ENCODE results near the gene KCTD7.
"Not testable (repeated sequence)": the region's sequence is repeated elsewhere in the genome, so short reads cannot be mapped to it uniquely, and the experiment has no call there.

The KCTD7 gene

GRCh38 chr7:66592597-66593146, 36.0 kb upstream of the KCTD7 start:
- not testable (repeated sequence) for H3K36me3 ChIP-seq (ENCODE audit: control insufficient read depth, insufficient read depth, low read length); H3K9me3 ChIP-seq (ENCODE audit: control insufficient read depth, insufficient read depth, low read length); H3K27me3 ChIP-seq (ENCODE audit: control insufficient read depth, insufficient read depth, low read length); H3K4me1 ChIP-seq (ENCODE audit: control insufficient read depth, insufficient read depth, low read length)
- Histone ChIP-seq H3K4me3 (ENCODE audit: low read depth, low read length) (peak overlapping the region; percentile 82), H3K9ac (ENCODE audit: low read depth, low read length) (peak overlapping the region; percentile 94)

DNA sequence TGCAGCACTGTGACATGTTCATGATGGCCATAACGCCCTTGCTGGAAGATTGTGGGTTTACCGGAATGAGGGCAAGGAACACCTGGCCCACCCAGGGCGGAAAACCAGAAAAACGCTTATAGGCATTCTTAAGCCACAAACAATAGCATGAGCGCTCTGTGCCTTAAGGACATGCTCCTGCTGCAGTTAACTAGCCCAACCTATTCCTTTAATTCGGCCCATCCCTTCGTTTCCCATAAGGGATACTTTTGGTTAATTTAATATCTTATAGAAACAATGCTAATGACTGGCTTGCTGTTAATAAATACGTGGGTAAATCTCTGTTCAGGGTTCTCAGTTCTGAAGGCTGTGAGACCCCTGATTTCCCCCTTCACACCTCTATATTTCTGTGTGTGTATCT, 34.6 kb upstream of the KCTD7 start:
- H3K4me1 ChIP-seq (ENCODE audit: control insufficient read depth, insufficient read depth, low read length); H3K9ac ChIP-seq (ENCODE audit: low read depth, low read length); H3K27me3 ChIP-seq (ENCODE audit: control insufficient read depth, insufficient read depth, low read length); H3K36me3 ChIP-seq (ENCODE audit: control insufficient read depth, insufficient read depth, low read length); H3K4me3 ChIP-seq (ENCODE audit: low read depth, low read length); H3K9me3 ChIP-seq (ENCODE audit: control insufficient read depth, insufficient read depth, low read length): not testable (repeated sequence)

DNA sequence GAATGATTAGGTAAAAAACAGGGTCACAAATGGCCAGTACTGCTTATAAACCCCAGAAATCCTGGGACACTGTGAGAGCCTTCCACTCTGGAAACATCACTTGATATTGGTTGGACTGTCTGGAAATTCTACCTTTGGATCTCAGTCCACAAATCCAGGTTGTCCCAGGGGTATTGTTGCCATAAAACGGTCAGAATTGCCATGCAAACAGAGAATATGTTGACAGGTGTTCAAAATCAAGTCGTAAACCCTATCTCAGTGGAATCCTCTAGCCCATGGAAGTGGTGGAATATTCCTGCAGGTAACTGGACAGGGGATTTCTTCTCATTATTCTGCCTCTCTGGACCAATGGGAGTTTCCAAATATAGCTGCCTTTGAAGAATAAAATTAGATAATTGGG, 31.2 kb upstream of the KCTD7 start:
- Histone ChIP-seq H3K4me1 (ENCODE audit: control insufficient read depth, insufficient read depth, low read length) (no peaks in the 10 kb centered on the region), H3K9ac (ENCODE audit: low read depth, low read length) (no peak overlapping the region), H3K27me3 (ENCODE audit: control insufficient read depth, insufficient read depth, low read length) (no peaks in the 10 kb centered on the region), H3K36me3 (ENCODE audit: control insufficient read depth, insufficient read depth, low read length) (no peaks in the 10 kb centered on the region), H3K9me3 (ENCODE audit: control insufficient read depth, insufficient read depth, low read length) (no peaks in the 10 kb centered on the region), H3K4me3 (ENCODE audit: low read depth, low read length) (no peak overlapping the region)

- no peaks in the 10 kb centered on the region for H3K36me3 ChIP-seq (ENCODE audit: control insufficient read depth, insufficient read depth, low read length)
- H3K4me3 ChIP-seq (ENCODE audit: low read depth, low read length): no peak overlapping the region
- H3K9me3 ChIP-seq (ENCODE audit: control insufficient read depth, insufficient read depth, low read length): no peaks in the 10 kb centered on the region
These were observed 26.5 kb upstream of the KCTD7 start for GRCh38 chr7:66602159-66602558.

DNA sequence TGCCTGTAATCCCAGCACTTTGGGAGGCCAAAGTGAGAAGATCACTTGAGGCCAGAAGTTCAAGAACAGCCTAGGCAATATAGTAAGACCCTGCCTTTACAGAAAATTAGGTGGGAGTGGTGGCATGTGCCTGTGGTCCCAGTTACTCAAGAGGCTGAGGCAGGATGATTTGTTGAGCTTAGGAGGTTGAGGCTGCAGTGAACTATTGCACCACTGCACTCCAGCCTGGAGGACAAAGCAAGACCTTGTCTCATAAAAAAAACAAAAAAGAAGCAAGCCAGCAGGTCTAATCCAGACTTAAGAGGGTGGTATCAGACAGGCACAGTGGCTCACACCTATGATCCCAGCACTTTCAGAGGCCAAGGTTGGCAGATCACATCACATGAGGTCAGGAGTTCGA, 24.5 kb upstream of the KCTD7 start:
- Histone ChIP-seq H3K27me3 (ENCODE audit: control insufficient read depth, insufficient read depth, low read length) (no peaks in the 10 kb centered on the region), H3K4me3 (ENCODE audit: low read depth, low read length) (no peak overlapping the region), H3K9ac (ENCODE audit: low read depth, low read length) (no peak overlapping the region), H3K36me3 (ENCODE audit: control insufficient read depth, insufficient read depth, low read length) (no peaks in the 10 kb centered on the region), H3K9me3 (ENCODE audit: control insufficient read depth, insufficient read depth, low read length) (no peaks in the 10 kb centered on the region), H3K4me1 (ENCODE audit: control insufficient read depth, insufficient read depth, low read length) (no peaks in the 10 kb centered on the region)

More at GRCh38 chr7:66602159-66602558, 26.5 kb upstream of the KCTD7 start:
- H3K27me3 ChIP-seq (ENCODE audit: control insufficient read depth, insufficient read depth, low read length): no peaks in the 10 kb centered on the region
- no peaks in the 10 kb centered on the region for H3K4me1 ChIP-seq (ENCODE audit: control insufficient read depth, insufficient read depth, low read length)
- no peak overlapping the region for H3K9ac ChIP-seq (ENCODE audit: low read depth, low read length)

- not testable (repeated sequence) for H3K27me3 ChIP-seq (ENCODE audit: control insufficient read depth, insufficient read depth, low read length); H3K9ac ChIP-seq (ENCODE audit: low read depth, low read length); H3K9me3 ChIP-seq (ENCODE audit: control insufficient read depth, insufficient read depth, low read length); H3K4me1 ChIP-seq (ENCODE audit: control insufficient read depth, insufficient read depth, low read length); H3K36me3 ChIP-seq (ENCODE audit: control insufficient read depth, insufficient read depth, low read length); H3K4me3 ChIP-seq (ENCODE audit: low read depth, low read length)
These were observed 22.0 kb upstream of the KCTD7 start for GRCh38 chr7:66606540-66607291.

GRCh38 chr7:66609176-66609575, 19.5 kb upstream of the KCTD7 start:
- H3K9me3 ChIP-seq (ENCODE audit: control insufficient read depth, insufficient read depth, low read length): no peaks in the 10 kb centered on the region
- H3K9ac ChIP-seq (ENCODE audit: low read depth, low read length): no peak overlapping the region
- no peak overlapping the region for H3K4me3 ChIP-seq (ENCODE audit: low read depth, low read length)
- no peaks in the 10 kb centered on the region for H3K36me3 ChIP-seq (ENCODE audit: control insufficient read depth, insufficient read depth, low read length)
- no peaks in the 10 kb centered on the region for H3K27me3 ChIP-seq (ENCODE audit: control insufficient read depth, insufficient read depth, low read length)
- H3K4me1 ChIP-seq (ENCODE audit: control insufficient read depth, insufficient read depth, low read length): no peaks in the 10 kb centered on the region

DNA sequence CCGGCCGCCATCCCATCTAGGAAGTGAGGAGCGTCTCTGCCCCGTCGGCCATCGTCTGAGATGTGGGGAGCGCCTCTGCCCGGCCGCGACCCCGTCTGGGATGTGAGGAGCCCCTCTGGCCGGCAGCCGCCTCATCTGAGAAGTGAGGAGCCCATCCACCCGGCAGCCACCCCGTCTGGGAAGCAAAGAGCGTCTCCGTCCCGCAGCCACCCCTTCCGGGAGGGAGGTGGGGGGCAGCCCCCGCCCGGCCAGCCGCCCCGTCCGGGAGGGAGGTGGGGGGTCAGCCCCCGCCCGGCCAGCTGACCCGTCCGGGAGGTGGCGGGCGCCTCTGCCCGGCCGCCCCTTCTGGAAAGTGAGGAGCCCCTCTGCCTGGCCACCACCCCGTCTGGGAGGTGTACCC, 14.1 kb upstream of the KCTD7 start:
- H3K4me3 ChIP-seq (ENCODE audit: low read depth, low read length); H3K36me3 ChIP-seq (ENCODE audit: control insufficient read depth, insufficient read depth, low read length); H3K9me3 ChIP-seq (ENCODE audit: control insufficient read depth, insufficient read depth, low read length); H3K9ac ChIP-seq (ENCODE audit: low read depth, low read length); H3K27me3 ChIP-seq (ENCODE audit: control insufficient read depth, insufficient read depth, low read length); H3K4me1 ChIP-seq (ENCODE audit: control insufficient read depth, insufficient read depth, low read length): not testable (repeated sequence)

DNA sequence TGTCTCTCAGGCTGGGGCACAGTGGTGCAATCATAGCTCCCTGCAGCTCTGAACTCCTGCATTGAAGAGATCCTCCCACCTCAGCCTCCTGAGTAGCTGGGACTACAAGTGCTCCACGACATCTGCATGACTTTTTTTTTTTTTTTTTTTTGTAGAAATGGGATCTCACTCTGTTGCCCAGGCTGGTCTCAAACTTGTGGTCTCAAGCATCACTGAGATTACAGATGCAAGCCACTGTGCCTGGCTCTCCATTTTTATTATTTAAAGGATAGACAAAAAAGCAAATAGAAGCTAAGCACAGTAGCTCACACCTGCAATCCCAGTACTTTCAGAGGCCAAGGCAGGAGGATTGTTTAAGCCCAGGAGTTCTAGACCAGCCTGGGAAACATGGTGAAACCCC, 13.0 kb upstream of the KCTD7 start:
- Histone ChIP-seq H3K9ac (ENCODE audit: low read depth, low read length) (no peak overlapping the region), H3K36me3 (ENCODE audit: control insufficient read depth, insufficient read depth, low read length) (no peaks in the 10 kb centered on the region), H3K9me3 (ENCODE audit: control insufficient read depth, insufficient read depth, low read length) (no peaks in the 10 kb centered on the region)

DNA sequence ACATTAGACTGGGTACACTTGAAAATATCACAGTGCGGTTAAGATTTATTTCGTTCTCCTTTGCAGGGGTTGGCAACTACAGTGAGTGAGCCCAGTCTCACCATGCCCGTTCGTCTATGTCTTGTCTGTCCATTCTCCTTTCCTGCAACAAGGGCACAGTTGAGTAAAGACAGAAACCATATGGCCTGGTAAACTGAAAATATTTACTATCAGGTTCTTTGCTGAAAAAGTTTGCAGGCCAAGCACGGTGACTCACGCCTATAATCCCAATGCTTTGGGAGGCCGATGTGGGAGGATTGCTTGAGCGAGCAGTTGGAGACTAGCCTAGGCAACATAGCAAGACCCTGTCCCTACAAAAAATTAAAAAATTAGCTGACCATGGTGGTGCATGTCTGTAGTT, 11.4 kb upstream of the KCTD7 start:
- Histone ChIP-seq H3K27me3 (ENCODE audit: control insufficient read depth, insufficient read depth, low read length) (no peaks in the 10 kb centered on the region), H3K4me1 (ENCODE audit: control insufficient read depth, insufficient read depth, low read length) (peaks cover 11% of the 10 kb centered on the region), H3K9ac (ENCODE audit: low read depth, low read length) (no peak overlapping the region), H3K4me3 (ENCODE audit: low read depth, low read length) (no peak overlapping the region), H3K9me3 (ENCODE audit: control insufficient read depth, insufficient read depth, low read length) (no peaks in the 10 kb centered on the region), H3K36me3 (ENCODE audit: control insufficient read depth, insufficient read depth, low read length) (no peaks in the 10 kb centered on the region)

More for the DNA sequence above, 13.0 kb upstream of the KCTD7 start:
- H3K27me3 ChIP-seq (ENCODE audit: control insufficient read depth, insufficient read depth, low read length): no peaks in the 10 kb centered on the region
- H3K4me3 ChIP-seq (ENCODE audit: low read depth, low read length): no peak overlapping the region
- H3K4me1 ChIP-seq (ENCODE audit: control insufficient read depth, insufficient read depth, low read length): peaks cover 11% of the 10 kb centered on the region

DNA sequence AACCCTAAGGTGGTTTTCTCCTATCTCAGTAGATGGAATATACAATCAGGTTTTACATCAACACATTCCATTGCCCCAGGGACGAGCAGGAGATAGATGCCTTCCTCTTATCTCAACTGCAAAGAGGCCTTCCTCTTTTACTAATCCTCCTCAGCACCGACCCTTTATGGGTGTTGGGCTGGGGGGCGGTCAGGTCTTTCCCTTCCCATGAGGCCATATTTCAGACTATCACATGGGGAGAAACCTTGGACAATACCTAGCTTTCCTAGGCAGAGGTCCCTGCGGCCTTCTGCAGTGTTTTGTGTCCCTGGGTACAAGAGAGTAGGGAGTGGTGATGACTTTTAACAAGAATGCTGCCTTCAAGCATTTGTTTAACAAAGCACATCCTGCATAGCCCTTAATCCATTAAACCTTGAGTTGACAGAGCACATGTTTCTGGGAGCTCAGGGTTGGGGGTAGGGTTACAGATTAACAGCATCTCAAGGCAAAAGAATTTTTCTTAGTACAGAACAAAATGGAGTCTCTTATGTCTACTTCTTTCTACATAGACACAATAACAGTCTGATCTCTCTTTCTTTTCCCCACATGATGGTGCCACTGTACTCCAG, 9.2 kb upstream of the KCTD7 start:
- not testable (repeated sequence) for H3K9me3 ChIP-seq (ENCODE audit: control insufficient read depth, insufficient read depth, low read length); H3K36me3 ChIP-seq (ENCODE audit: control insufficient read depth, insufficient read depth, low read length); H3K4me3 ChIP-seq (ENCODE audit: low read depth, low read length); H3K27me3 ChIP-seq (ENCODE audit: control insufficient read depth, insufficient read depth, low read length)
- Histone ChIP-seq H3K9ac (ENCODE audit: low read depth, low read length) (peak overlapping the region; percentile 65), H3K4me1 (ENCODE audit: control insufficient read depth, insufficient read depth, low read length) (peaks cover 11% of the 10 kb centered on the region)

GRCh38 chr7:66626331-66626934, 2.2 kb upstream of the KCTD7 start:
- Histone ChIP-seq H3K4me3 (ENCODE audit: low read depth, low read length) (no peak overlapping the region), H3K9ac (ENCODE audit: low read depth, low read length) (no peak overlapping the region), H3K4me1 (ENCODE audit: control insufficient read depth, insufficient read depth, low read length) (no peaks in the 10 kb centered on the region), H3K9me3 (ENCODE audit: control insufficient read depth, insufficient read depth, low read length) (no peaks in the 10 kb centered on the region), H3K27me3 (ENCODE audit: control insufficient read depth, insufficient read depth, low read length) (no peaks in the 10 kb centered on the region), H3K36me3 (ENCODE audit: control insufficient read depth, insufficient read depth, low read length) (no peaks in the 10 kb centered on the region)

Measured in iPS-15b (cell line).